EH (cell line): Measurements from ENCODE around the gene ZFAND3.

Source experiments
- DNase-seq: peaks from one replicate; pipeline ENCODE4 v3.0.0-alpha.2; 2015; ENCODE audit warnings: low read depth

ZFAND3 gene

DNA sequence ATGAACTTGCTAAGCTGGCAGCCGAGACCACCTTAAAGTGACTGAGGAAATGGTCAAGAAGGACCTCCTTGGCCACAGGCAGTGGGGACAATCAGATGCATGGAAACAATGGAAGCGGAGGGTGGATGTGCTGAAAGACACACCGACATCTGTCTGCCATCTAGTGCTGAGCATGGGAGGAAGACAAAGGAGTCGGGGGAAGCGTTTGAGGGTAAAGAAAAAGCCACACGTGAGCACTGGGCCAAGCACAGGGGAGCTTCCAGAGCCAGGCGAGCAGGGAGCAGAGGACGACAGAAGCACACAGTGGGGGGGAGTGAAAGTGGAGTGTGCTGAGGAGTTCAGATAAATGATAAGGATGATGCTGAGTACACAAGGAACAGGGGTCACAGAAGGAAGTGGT, 367.8 kb downstream of the ZFAND3 start:
- no peak for DNase-seq

DNA sequence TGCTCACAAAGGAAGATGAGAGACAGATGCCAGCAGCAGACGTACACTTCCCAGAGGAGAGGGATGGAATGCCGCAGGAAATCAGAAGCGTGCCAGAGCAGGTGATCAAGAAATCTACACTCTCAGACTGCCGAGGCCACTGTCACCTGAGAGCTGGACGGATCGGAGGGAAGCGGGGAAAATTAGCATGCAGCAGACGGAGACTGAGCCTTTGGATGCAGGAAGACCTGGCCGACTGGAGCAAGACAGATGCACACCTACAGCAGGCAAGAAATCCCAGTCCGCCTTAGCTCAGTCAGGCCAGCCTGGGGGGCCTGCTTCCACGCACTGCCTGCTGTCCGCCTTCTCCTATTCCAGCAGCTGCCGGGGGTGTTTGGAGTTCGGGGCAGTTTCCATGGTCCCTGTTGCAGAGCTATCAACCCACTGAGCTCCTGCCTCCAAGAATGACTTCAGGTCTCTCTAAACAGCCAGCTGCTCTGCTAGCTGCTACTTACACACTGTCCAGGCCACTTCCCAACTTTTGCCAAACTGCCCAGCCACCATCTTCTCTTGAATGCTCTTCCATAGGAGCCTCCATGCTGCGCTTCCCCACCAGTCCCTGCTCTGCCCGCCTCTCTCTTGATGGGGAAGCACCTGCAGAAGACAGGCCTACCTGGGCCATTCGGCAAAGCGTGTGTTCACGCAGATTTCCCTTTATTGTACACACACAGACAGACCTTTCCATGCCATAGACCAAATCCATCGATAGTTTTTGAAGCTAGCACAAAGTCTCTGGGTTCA, 368.5 kb downstream of the ZFAND3 start:
- no peak for DNase-seq

GRCh38 chr6:38188677-38189335, 369.3 kb downstream of the ZFAND3 start:
- DNase-seq: no peak

GRCh38 chr6:38191418-38191817, 371.9 kb downstream of the ZFAND3 start:
- DNase-seq: no peak

GRCh38 chr6:38192011-38192410, 372.5 kb downstream of the ZFAND3 start:
- no peak for DNase-seq

DNA sequence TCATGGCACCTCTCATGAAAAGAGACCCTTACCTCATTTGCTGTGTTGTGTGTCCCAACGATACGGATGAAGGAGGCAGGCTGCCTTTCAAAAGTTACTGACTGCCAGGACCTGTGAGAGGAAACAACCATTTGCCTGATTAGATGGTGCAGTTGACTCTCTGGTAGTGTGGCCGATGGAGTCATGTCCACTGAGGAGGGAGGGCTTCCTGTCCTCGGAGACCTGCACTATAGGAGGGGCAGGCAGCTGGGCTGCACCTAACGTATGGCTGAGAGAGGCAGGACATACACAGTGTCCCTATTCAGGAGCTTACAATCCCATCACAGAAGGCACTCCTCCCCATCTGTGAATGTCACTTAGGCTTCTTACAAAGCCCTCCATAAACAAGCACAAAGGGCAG, 373.0 kb downstream of the ZFAND3 start:
- no peak for DNase-seq

DNA sequence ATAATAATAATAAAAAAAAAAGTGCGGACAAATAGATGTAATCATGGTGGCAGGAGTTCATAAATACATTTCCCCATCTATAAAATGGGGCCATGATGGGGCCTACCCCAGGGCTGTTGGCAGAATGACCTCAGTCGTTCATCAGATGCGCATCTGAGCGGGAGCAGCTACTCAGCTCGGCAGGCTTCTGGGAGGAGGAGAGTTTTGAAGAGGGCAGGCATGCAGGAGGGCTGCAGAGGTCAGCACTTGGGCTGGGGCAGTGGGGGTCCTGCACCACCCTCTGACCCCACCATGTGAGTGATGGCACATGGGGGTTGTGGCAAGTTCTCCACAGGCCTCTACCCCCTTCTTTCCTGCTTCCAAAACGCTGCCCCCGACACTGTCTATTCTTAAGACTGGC, 373.5 kb downstream of the ZFAND3 start:
- DNase-seq: no peak

GRCh38 chr6:38193481-38194281, 374.2 kb downstream of the ZFAND3 start:
- no peak for DNase-seq

DNA sequence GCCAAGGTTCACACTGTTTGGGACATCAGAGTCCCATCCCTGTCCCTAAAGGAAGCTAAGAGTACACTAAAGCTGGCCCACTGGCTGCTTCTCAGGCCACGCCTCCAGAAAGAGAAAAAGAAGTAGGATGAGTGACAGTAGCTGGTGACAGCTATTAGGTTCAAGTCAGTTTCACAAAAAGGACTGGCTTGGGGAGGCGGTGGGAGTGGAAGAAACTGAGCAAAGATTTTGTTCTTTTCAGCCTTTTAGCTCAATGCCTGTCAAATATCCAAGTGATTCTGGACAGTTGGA, 374.7 kb downstream of the ZFAND3 start:
- no peak for DNase-seq

GRCh38 chr6:38194589-38194988, 375.1 kb downstream of the ZFAND3 start:
- no peak for DNase-seq

GRCh38 chr6:38195113-38195635, 375.6 kb downstream of the ZFAND3 start:
- no peak for DNase-seq

DNA sequence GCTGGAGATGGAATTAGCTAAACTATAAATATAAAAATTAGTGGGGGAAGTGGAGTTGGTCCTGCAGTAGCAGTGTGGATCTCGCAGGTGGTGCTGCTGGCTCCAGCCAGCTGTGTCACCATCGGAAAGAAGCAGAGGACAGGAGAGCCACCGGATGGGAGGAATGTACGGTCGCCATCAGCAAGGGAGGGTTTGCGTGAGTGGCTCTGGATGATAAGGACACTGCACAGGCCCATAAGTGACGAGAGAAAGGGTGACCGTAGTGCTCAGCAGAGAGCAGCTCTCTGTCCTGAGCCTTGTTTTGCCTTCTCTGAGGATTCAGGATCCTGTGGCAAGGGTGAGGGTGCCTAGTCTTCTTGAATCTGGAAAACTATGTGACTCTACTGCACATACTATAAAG, 378.7 kb downstream of the ZFAND3 start:
- no peak for DNase-seq
